HUDEP-2 (cell line): ENCODE results near the gene PHLPP1.
A peak's percentile ranks its signal among the peaks of the same experiment; 100 is the strongest.
"Not testable (repeated sequence)": the region's sequence is repeated elsewhere in the genome, so short reads cannot be mapped to it uniquely, and the experiment has no call there.

Source experiments
- DNase-seq, 76 experiments: peaks; one replicate each; lab custom pipeline; 2025; ENCODE audit not compliant: unreplicated experiment in 76 of 76; lab: John Stamatoyannopoulos, UW

PHLPP1 gene

GRCh38 chr18:62878305-62878704 lies 163.0 kb downstream of the PHLPP1 start:
- no peak for DNase-seq

GRCh38 chr18:62880034-62880433 lies 164.7 kb downstream of the PHLPP1 start:
- no peak for DNase-seq

GRCh38 chr18:62880673-62881364 lies 165.5 kb downstream of the PHLPP1 start:
- no peak for DNase-seq

GRCh38 chr18:62881509-62882016 lies 166.2 kb downstream of the PHLPP1 start:
- peak in 2 of 76 experiments; percentile 6 to 15 for DNase-seq

GRCh38 chr18:62883937-62884735 lies 168.8 kb downstream of the PHLPP1 start:
- no peak for DNase-seq

GRCh38 chr18:62885804-62886203 lies 170.5 kb downstream of the PHLPP1 start:
- DNase-seq: no peak

- DNase-seq: no peak
Measured at GRCh38 chr18:62894681-62895390, 179.5 kb downstream of the PHLPP1 start.

- DNase-seq: no peak
Measured at GRCh38 chr18:62897153-62897552, 181.8 kb downstream of the PHLPP1 start.

GRCh38 chr18:62898359-62898758 lies 183.0 kb downstream of the PHLPP1 start:
- no peak for DNase-seq

GRCh38 chr18:62899534-62899933 lies 184.2 kb downstream of the PHLPP1 start:
- DNase-seq: no peak

GRCh38 chr18:62900132-62900883 lies 185.0 kb downstream of the PHLPP1 start:
- DNase-seq: no peak

- DNase-seq: no peak
Measured at GRCh38 chr18:62902776-62903175, 187.4 kb downstream of the PHLPP1 start.

GRCh38 chr18:62904396-62905285 lies 189.3 kb downstream of the PHLPP1 start:
- no peak for DNase-seq

GRCh38 chr18:62912885-62913284 lies 197.5 kb downstream of the PHLPP1 start:
- DNase-seq: no peak

- DNase-seq: not testable (repeated sequence)
Measured at GRCh38 chr18:62913824-62914223, 198.5 kb downstream of the PHLPP1 start.

- no peak for DNase-seq
Measured at GRCh38 chr18:62914871-62915392, 199.6 kb downstream of the PHLPP1 start.

- DNase-seq: no peak
Measured at GRCh38 chr18:62918361-62918760, 203.0 kb downstream of the PHLPP1 start.

- DNase-seq: no peak
Measured at GRCh38 chr18:62919109-62919838, 203.9 kb downstream of the PHLPP1 start.
